Prostate gland (tissue), 2 donors: ENCODE measurements around the gene SYNPO.

Source experiments
- CTCF ChIP-seq, 4 experiments: fragments of 200-600 bp in 2 of 4; fragments of 450-650 bp in 2 of 4; sonication (generic) in 2 of 4; IDR thresholded peaks; 1 replicate in 3 of 4; 2 replicates in 1 of 4; pipeline ENCODE4 v1.5.1; 2016 to 2019; ENCODE audit warnings: antibody characterized with exemption in 4 of 4, mild to moderate bottlenecking in 2 of 4, moderate library complexity in 2 of 4
- POLR2A ChIP-seq: fragments of 450-650 bp; IDR thresholded peaks from one replicate; pipeline ENCODE4 v1.6.1; 2016; ENCODE audit warnings: antibody characterized with exemption, mild to moderate bottlenecking
- POLR2AphosphoS5 ChIP-seq: sonication (generic); formaldehyde crosslinking; IDR thresholded peaks from one replicate; pipeline ENCODE4 v1.6.1; 2017; ENCODE audit warnings: antibody characterized with exemption

- no peak for TF ChIP-seq CTCF (IDR thresholded peaks at IDR 0.05)
- TF ChIP-seq POLR2AphosphoS5: peak; percentile 53
- no peak for TF ChIP-seq POLR2A
These were observed 29.4 kb upstream of the SYNPO start for GRCh38 chr5:150611026-150611425.
